B cell (primary cell): Measurements from ENCODE around the gene MDFI. TPM values are rescaled to one million over a fixed set of nuclear protein-coding genes. Genes with fewer than 3 reads are reported as not detected.
"Not testable (repeated sequence)": the region's sequence is repeated elsewhere in the genome, so short reads cannot be mapped to it uniquely, and the experiment has no call there.

Experiments used
- ATAC-seq: fragments of 200-7000 bp; cut with Tn5 transposase; one replicate; pipeline ENCODE4 v1.10.0; 2021; ENCODE audit warnings: low read depth, mild to moderate bottlenecking, moderate number of reproducible peaks, moderate library complexity
- CTCF ChIA-PET: fragments of 350-600 bp; sonication (Branson Sonifier 250); formaldehyde crosslinking; loops from one replicate; lab custom pipeline; 2021; ENCODE audit warnings: antibody characterized with exemption, inconsistent platforms; lab: Charles Lee
- POLR2A ChIA-PET: fragments of 350-600 bp; sonication (Branson Sonifier 250); formaldehyde crosslinking; loops from one replicate; lab custom pipeline; 2021; ENCODE audit warnings: antibody characterized with exemption; lab: Charles Lee
- DNase-seq: peaks from one replicate; pipeline ENCODE4 v3.0.0; 2013
- H2AFZ ChIP-seq: 2 replicates; pipeline ENCODE4 v1.6.1; 2012; ENCODE audit warnings: mild to moderate bottlenecking, low read depth, low read length; ENCODE audit not compliant: insufficient read depth, poor library complexity, severe bottlenecking
- H3K27ac ChIP-seq, 2 donors: 1 replicate in 1 of 2; 2 replicates in 1 of 2; pipeline ENCODE4 v1.5.1; 2012 to 2013; ENCODE audit warnings: low read length in 2 of 2, mild to moderate bottlenecking in 2 of 2, moderate library complexity in 1 of 2
- H3K27me3 ChIP-seq, 4 experiments: fragments of 200-600 bp in 1 of 4; sonication (generic) in 1 of 4; replicated peaks in 1 of 4; 1 replicate in 2 of 4; 2 replicates in 2 of 4; pipeline versions ENCODE4 v1.6.1 to v1.7.0; 2013 to 2016; ENCODE audit warnings: low read length in 3 of 4, mild to moderate bottlenecking in 2 of 4, mixed read lengths in 1 of 4, moderate library complexity in 1 of 4; ENCODE audit not compliant: insufficient read depth in 4 of 4, control insufficient read depth in 3 of 4; ENCODE audit errors: control extremely low read depth in 1 of 4
- H3K36me3 ChIP-seq, 2 experiments: replicated peaks in 1 of 2; 1 replicate in 1 of 2; 2 replicates in 1 of 2; pipeline versions ENCODE4 v1.6.1 to v1.7.1; 2013; ENCODE audit warnings: low read length in 1 of 2; ENCODE audit not compliant: insufficient read depth in 2 of 2, control insufficient read depth in 1 of 2; ENCODE audit errors: control extremely low read depth in 1 of 2, extremely low read depth in 1 of 2
- H3K4me1 ChIP-seq, 2 donors: fragments of 200-600 bp in 1 of 2; sonication (generic) in 1 of 2; 1 replicate in 1 of 2; 2 replicates in 1 of 2; pipeline versions ENCODE4 v1.5.1 to v1.6.1; 2013 to 2017; ENCODE audit warnings: low read length in 2 of 2; ENCODE audit not compliant: control insufficient read depth in 2 of 2, insufficient read depth in 2 of 2
- H3K4me2 ChIP-seq: replicated peaks from 2 replicates; pipeline ENCODE3; 2012; ENCODE audit warnings: mild to moderate bottlenecking, low read depth, low read length; ENCODE audit not compliant: poor library complexity, severe bottlenecking
- H3K4me3 ChIP-seq, 5 experiments: fragments of 200-600 bp in 1 of 5; sonication (generic) in 1 of 5; 1 replicate in 3 of 5; 2 replicates in 2 of 5; pipeline versions ENCODE4 v1.5.1 to v1.7.0; 2011 to 2016; ENCODE audit warnings: low read length in 4 of 5, mild to moderate bottlenecking in 4 of 5, low read depth in 2 of 5, control low read depth in 1 of 5, moderate library complexity in 1 of 5; ENCODE audit not compliant: insufficient read depth in 1 of 5; ENCODE audit errors: control extremely low read depth in 1 of 5, extremely low read depth in 1 of 5
- H3K79me2 ChIP-seq: fragments of 200-600 bp; sonication (generic); one replicate; pipeline ENCODE4 v1.6.0; 2016; ENCODE audit warnings: low read length; ENCODE audit not compliant: control insufficient read depth, insufficient read depth
- H3K9ac ChIP-seq: fragments of 200-600 bp; sonication (generic); 2 replicates; pipeline ENCODE4 v1.6.1; 2017; ENCODE audit warnings: mild to moderate bottlenecking, low read length, moderate library complexity
- H3K9me3 ChIP-seq, 3 donors: one replicate each; pipeline versions ENCODE4 v1.6.1 to v1.7.1; 2013; ENCODE audit warnings: low read length in 2 of 3; ENCODE audit not compliant: control insufficient read depth in 2 of 3, insufficient read depth in 1 of 3; ENCODE audit errors: control extremely low read depth in 1 of 3
- H4K20me1 ChIP-seq: 2 replicates; pipeline ENCODE4 v1.6.0; 2012; ENCODE audit warnings: mild to moderate bottlenecking, low read length; ENCODE audit not compliant: insufficient read depth, control insufficient read depth, poor library complexity, severe bottlenecking
- H3K27ac Mint-ChIP-seq: one replicate; pipeline ENCODE4 v1.8.0; 2021; ENCODE audit warnings: mixed read lengths
- H3K27me3 Mint-ChIP-seq: one replicate; pipeline ENCODE4 v1.8.0; 2021; ENCODE audit warnings: mixed read lengths
- H3K4me1 Mint-ChIP-seq: one replicate; pipeline ENCODE4 v1.8.0; 2021; ENCODE audit warnings: mixed read lengths
- H3K4me3 Mint-ChIP-seq: one replicate; pipeline ENCODE4 v1.8.0; 2021; ENCODE audit warnings: mixed read lengths
- H3K9me3 Mint-ChIP-seq: one replicate; pipeline ENCODE4 v1.8.0; 2022; ENCODE audit warnings: mixed read lengths; ENCODE audit not compliant: insufficient read depth
- CTCF ChIP-seq: fragments of 200-600 bp; IDR thresholded peaks from one replicate; pipeline ENCODE4 v1.8.0; 2022; ENCODE audit warnings: antibody characterized with exemption, mild to moderate bottlenecking
- EZH2 ChIP-seq: IDR thresholded peaks from 2 replicates; pipeline ENCODE4 v1.6.1; 2012; ENCODE audit warnings: borderline replicate concordance, low read depth, mild to moderate bottlenecking, moderate library complexity, low read length; ENCODE audit not compliant: insufficient read depth, poor library complexity, severe bottlenecking
- WGBS: methylation state at CpG from one replicate; pipeline ENCODE4 v1.1.5; 2013; ENCODE audit warnings: missing lambda C conversion rate; ENCODE audit not compliant: insufficient coverage; 5-methylcytosine and 5-hydroxymethylcytosine counted together
- intact Hi-C: fragments of 100-400 bp; cut with micrococcal nuclease; formaldehyde crosslinking; loops from one replicate; pipeline ENCODE4 v1.10.0; 2022
- polyA plus RNA-seq: library from polyadenylated mRNA; depleted of rRNA; stranded (reverse); fragments of >200 nt; gene quantifications from 2 replicates; pipeline ENCODE4 v1.2.3, GENCODE V29; 2012
- total RNA-seq, 2 donors: library from RNA; stranded (reverse); fragments of 120-200 nt in 1 of 2; gene quantifications; 1 replicate in 1 of 2; 2 replicates in 1 of 2; pipeline versions ENCODE4 v1.2.3 to v1.2.4, GENCODE V29; 2013 to 2022

MDFI gene
- total and polyA plus RNA-seq, 2 donors (not counting 1 experiment from before 2014, with no cell fraction given): not detected

- Histone ChIP-seq H3K79me2 (no peaks in the 10 kb centered on the region), H3K4me3 (no peak overlapping the region), H3K9ac (no peak overlapping the region), H4K20me1 (no peaks in the 10 kb centered on the region), H3K4me2 (no peak overlapping the region), H3K4me1 (no peaks in the 10 kb centered on the region), H2AFZ (no peak overlapping the region), H3K27ac (no peak overlapping the region), H3K27me3 (peaks cover 0 to 6% (median 0%) of the 10 kb centered on the region in 4 experiments), H3K36me3 (no peaks in the 10 kb centered on the region), H3K9me3 (peaks cover 0 to 7% (median 3%) of the 10 kb centered on the region in 3 donors)
- Mint-ChIP-seq H3K9me3 (peaks cover 9% of the 10 kb centered on the region), H3K4me3 (no peak overlapping the region), H3K27me3 (peaks cover 22% of the 10 kb centered on the region), H3K4me1 (no peaks in the 10 kb centered on the region), H3K27ac (no peak overlapping the region)
- WGBS: 92% methylated on average over 3 of the region's 3 CpGs
- TF ChIP-seq CTCF: no peak
- no peak for TF ChIP-seq EZH2
- ChIA-PET CTCF (interaction anchor here (1.1 kb wide), 1 partner anchor 16 kb away, joined by 3 read pairs; no protein-coding TSS in a partner anchor), POLR2A (no interaction called here)
- ATAC-seq (no peak), DNase-seq (no peak)
- intact Hi-C loops: no loop called here
These were observed 19.7 kb upstream of the MDFI start for GRCh38 chr6:41618598-41618997.

GRCh38 chr6:41619193-41619592 is 19.1 kb upstream of the MDFI start:
- H3K4me1 ChIP-seq, intact Hi-C loops, DNase-seq, ATAC-seq, H3K9ac ChIP-seq, H3K4me3 Mint-ChIP-seq, H3K9me3 Mint-ChIP-seq, H3K4me1 Mint-ChIP-seq, POLR2A ChIA-PET, H3K27ac Mint-ChIP-seq, H3K27ac ChIP-seq, H3K79me2 ChIP-seq, H3K36me3 ChIP-seq, H3K4me2 ChIP-seq, H3K9me3 ChIP-seq, H2AFZ ChIP-seq, H4K20me1 ChIP-seq, H3K4me3 ChIP-seq, H3K27me3 ChIP-seq: not testable (repeated sequence)
- CTCF ChIA-PET: interaction anchor here (1.1 kb wide), 1 partner anchor 17 kb away, joined by 3 read pairs; no protein-coding TSS in a partner anchor
- 87% methylated on average over 3 of the region's 4 CpGs for WGBS
- peaks cover 22% of the 10 kb centered on the region for H3K27me3 Mint-ChIP-seq
